ENCODE measurements around the gene UBTF. TPM values are rescaled to one million over a fixed set of nuclear protein-coding genes. Genes with fewer than 3 reads are reported as not detected.

Gene UBTF
- total RNA-seq, 5 donors from 2014 or later (not counting 1 experiment from before 2014, with no cell fraction given) = 162 to 228 (median 213) TPM

DNA sequence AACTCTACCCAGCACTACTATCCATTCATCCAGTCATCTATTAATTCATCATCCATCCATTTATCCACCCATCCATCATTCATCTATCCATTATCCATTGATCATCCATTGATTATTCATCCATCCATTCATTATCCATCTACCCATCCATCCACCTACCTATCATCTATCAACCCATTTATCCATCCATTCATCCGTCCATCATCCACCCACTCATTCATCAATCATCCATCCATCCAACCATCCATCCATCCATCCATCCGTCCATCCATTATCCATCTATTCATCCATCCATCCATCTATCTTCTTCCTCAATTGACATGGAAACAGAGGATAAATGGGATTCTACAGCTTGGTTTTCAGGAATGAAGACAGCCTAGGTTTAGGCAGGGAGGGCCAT lies 36.4 kb upstream of the UBTF start:
- Histone ChIP-seq H3K27me3 (replicated peaks in 1 of 2; ENCODE audit: control insufficient read depth in 2 of 2, extremely low read depth in 1 of 2, insufficient read depth in 2 of 2, low read length in 1 of 2) (peaks cover 0 to 7% of the 10 kb centered on the region in 2 experiments), H3K27ac (ENCODE audit: low read length) (no peak overlapping the region), H3K4me1 (ENCODE audit: control insufficient read depth in 1 of 2, extremely low read depth in 1 of 2, insufficient read depth in 2 of 2, low read length in 2 of 2) (no peaks in the 10 kb centered on the region), H3K9me3 (no peaks in the 10 kb centered on the region), H3K36me3 (ENCODE audit: control insufficient read depth in 2 of 2, extremely low read depth in 1 of 2, insufficient read depth in 1 of 2, low read length in 1 of 2) (no peaks in the 10 kb centered on the region), H3K4me3 (ENCODE audit: control insufficient read depth in 1 of 2, extremely low read depth in 1 of 2, low read length in 1 of 2) (no peak overlapping the region)
- no peaks in the 10 kb centered on the region for H3K36me3 Mint-ChIP-seq
- DNase-seq (no peak), ATAC-seq (replicated peaks in 1 of 4) (no peak)
- 73% methylated on average over 1 of the region's 2 CpGs for WGBS (ENCODE audit: insufficient coverage)
- CTCF ChIA-PET = no interaction called here
- no peaks in the 10 kb centered on the region for H3K4me1 Mint-ChIP-seq
- no peak overlapping the region for H3K27ac Mint-ChIP-seq
- H3K9me3 Mint-ChIP-seq = no peaks in the 10 kb centered on the region
- no peak overlapping the region for H3K4me3 Mint-ChIP-seq
- no peaks in the 10 kb centered on the region for H3K27me3 Mint-ChIP-seq
- POLR2A ChIA-PET = no interaction called here

DNA sequence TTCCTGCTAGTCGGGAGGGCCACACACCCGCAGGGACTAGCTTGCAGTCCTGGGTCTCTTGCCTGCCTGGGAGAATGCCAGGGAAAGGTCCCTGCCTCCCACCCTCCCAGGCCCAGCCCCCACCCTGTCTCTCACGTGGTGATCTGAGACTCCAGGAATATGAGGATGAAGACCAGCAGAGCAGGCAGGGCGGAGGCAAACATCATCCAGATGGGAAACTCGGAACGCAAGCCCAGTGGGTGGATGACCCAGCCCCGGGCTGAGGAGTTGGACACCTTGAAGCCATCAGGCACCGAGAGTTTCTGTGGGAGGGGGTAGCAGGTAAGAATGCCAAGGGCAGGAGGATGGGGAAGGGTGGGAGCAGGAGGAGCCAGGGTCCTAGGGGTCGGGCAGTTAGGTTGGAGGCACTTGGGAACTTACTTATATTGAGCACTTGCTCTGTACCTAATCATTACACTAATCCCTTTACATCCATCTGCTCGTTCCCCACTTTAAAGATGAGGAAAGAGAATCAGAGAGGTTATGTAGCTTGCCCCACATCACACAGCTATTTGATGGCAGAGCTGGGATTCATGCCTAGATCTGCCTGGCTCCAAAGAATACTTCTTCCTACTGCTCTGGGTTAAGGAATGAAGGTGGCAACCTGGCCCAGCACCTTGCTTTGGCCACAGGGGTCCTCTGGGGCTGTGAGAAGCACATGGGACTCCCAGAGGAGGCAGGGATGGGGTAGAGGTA lies 35.1 kb upstream of the UBTF start:
- no peaks in the 10 kb centered on the region for H3K36me3 Mint-ChIP-seq
- CTCF ChIA-PET = no interaction called here
- no peak overlapping the region for H3K4me3 Mint-ChIP-seq
- Histone ChIP-seq H3K4me1 (ENCODE audit: control insufficient read depth in 1 of 2, extremely low read depth in 1 of 2, insufficient read depth in 2 of 2, low read length in 2 of 2) (peaks cover 0 to 2% of the 10 kb centered on the region in 2 experiments), H3K27me3 (replicated peaks in 1 of 2; ENCODE audit: control insufficient read depth in 2 of 2, extremely low read depth in 1 of 2, insufficient read depth in 2 of 2, low read length in 1 of 2) (peaks cover 0 to 7% of the 10 kb centered on the region in 2 experiments), H3K4me3 (ENCODE audit: control insufficient read depth in 1 of 2, extremely low read depth in 1 of 2, low read length in 1 of 2) (no peak overlapping the region), H3K9me3 (no peaks in the 10 kb centered on the region), H3K36me3 (ENCODE audit: control insufficient read depth in 2 of 2, extremely low read depth in 1 of 2, insufficient read depth in 1 of 2, low read length in 1 of 2) (no peaks in the 10 kb centered on the region), H3K27ac (ENCODE audit: low read length) (no peak overlapping the region)
- H3K9me3 Mint-ChIP-seq = no peaks in the 10 kb centered on the region
- POLR2A ChIA-PET = no interaction called here
- no peak for ATAC-seq (replicated peaks in 1 of 4)
- no peaks in the 10 kb centered on the region for H3K27me3 Mint-ChIP-seq
- no peak overlapping the region for H3K27ac Mint-ChIP-seq
- H3K4me1 Mint-ChIP-seq = peaks cover 0 to 6% (median 2%) of the 10 kb centered on the region in 3 donors
- WGBS (ENCODE audit: insufficient coverage) = 72% methylated on average over 4 of the region's 10 CpGs
- DNase-seq = no peak

DNA sequence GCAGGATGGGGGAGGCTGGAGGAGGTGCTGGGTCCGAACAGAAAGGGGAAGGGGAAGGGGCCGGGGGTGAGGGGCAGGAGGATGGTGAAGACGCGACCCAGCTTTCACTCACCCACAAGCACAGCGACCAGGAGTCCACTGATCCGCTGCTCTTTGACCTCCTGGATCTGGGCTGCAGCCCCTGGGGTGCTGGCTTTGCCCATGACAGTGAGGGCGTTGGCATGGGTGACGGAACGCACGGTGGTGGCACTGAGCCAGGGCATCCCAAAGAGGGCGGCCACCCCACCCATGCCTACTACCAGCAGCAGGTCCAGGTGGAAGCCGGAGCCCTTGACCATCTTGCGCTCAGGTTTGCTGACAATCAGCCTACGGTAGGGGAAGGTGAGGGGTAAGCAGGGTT lies 33.5 kb upstream of the UBTF start:
- H3K4me1 ChIP-seq (ENCODE audit: control insufficient read depth in 1 of 2, extremely low read depth in 1 of 2, insufficient read depth in 2 of 2, low read length in 2 of 2) = peaks cover 3 to 17% of the 10 kb centered on the region in 2 experiments
- no peak overlapping the region for H3K4me3 Mint-ChIP-seq
- no peak for ATAC-seq (replicated peaks in 1 of 4)
- no peak overlapping the region for H3K27ac ChIP-seq (ENCODE audit: low read length)
- no peaks in the 10 kb centered on the region for H3K9me3 ChIP-seq
- H3K36me3 Mint-ChIP-seq = no peaks in the 10 kb centered on the region
- no peaks in the 10 kb centered on the region for H3K9me3 Mint-ChIP-seq
- peaks cover 13 to 18% (median 13%) of the 10 kb centered on the region in 3 donors for H3K4me1 Mint-ChIP-seq
- H3K36me3 ChIP-seq (ENCODE audit: control insufficient read depth in 2 of 2, extremely low read depth in 1 of 2, insufficient read depth in 1 of 2, low read length in 1 of 2) = no peaks in the 10 kb centered on the region
- WGBS (ENCODE audit: insufficient coverage) = 92% methylated on average over 5 of the region's 14 CpGs
- H3K27me3 ChIP-seq (replicated peaks in 1 of 2; ENCODE audit: control insufficient read depth in 2 of 2, extremely low read depth in 1 of 2, insufficient read depth in 2 of 2, low read length in 1 of 2) = peaks cover 0 to 7% of the 10 kb centered on the region in 2 experiments
- H3K4me3 ChIP-seq (ENCODE audit: control insufficient read depth in 1 of 2, extremely low read depth in 1 of 2, low read length in 1 of 2) = no peak overlapping the region
- ChIA-PET POLR2A (no interaction called here), CTCF (no interaction called here)
- DNase-seq = no peak
- no peak overlapping the region for H3K27ac Mint-ChIP-seq
- no peaks in the 10 kb centered on the region for H3K27me3 Mint-ChIP-seq

DNA sequence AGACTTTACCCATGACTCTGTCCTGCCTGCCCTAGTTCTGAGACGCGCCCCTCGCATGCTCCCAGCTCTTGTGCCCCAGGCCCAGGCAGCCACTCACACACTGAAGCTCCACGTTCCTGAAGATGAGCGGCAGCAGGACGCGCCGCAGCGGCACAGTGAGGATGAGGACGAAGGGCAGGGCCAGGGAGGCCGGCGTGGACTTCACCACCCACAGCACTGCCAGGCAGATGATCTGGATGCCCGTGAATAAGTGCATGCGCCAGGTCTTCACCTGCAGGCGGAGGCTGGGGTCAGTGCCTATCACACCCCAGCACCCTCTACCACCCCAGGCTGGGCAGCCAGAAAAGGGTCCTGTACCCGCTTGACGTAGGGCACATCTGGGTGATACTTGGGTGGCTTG lies 31.6 kb upstream of the UBTF start:
- H3K4me3 ChIP-seq (ENCODE audit: control insufficient read depth in 1 of 2, extremely low read depth in 1 of 2, low read length in 1 of 2) = no peak overlapping the region
- WGBS (ENCODE audit: insufficient coverage) = 90% methylated on average over 12 of the region's 17 CpGs
- no peaks in the 10 kb centered on the region for H3K36me3 Mint-ChIP-seq
- peaks cover 0 to 7% of the 10 kb centered on the region in 2 experiments for H3K27me3 ChIP-seq (replicated peaks in 1 of 2; ENCODE audit: control insufficient read depth in 2 of 2, extremely low read depth in 1 of 2, insufficient read depth in 2 of 2, low read length in 1 of 2)
- H3K4me3 Mint-ChIP-seq = no peak overlapping the region
- ATAC-seq (replicated peaks in 1 of 4) = no peak
- DNase-seq = no peak
- H3K27me3 Mint-ChIP-seq = no peaks in the 10 kb centered on the region
- H3K4me1 ChIP-seq (ENCODE audit: control insufficient read depth in 1 of 2, extremely low read depth in 1 of 2, insufficient read depth in 2 of 2, low read length in 2 of 2) = peaks cover 6 to 36% of the 10 kb centered on the region in 2 experiments
- CTCF ChIA-PET = interaction anchor here in 1 of 2 donors (0.7 kb wide), 1 partner anchor 134 kb away, joined by 9 read pairs; no protein-coding TSS in a partner anchor
- H3K9me3 ChIP-seq = no peaks in the 10 kb centered on the region
- no peaks in the 10 kb centered on the region for H3K36me3 ChIP-seq (ENCODE audit: control insufficient read depth in 2 of 2, extremely low read depth in 1 of 2, insufficient read depth in 1 of 2, low read length in 1 of 2)
- H3K4me1 Mint-ChIP-seq = peaks cover 33 to 36% (median 33%) of the 10 kb centered on the region in 3 donors
- no peak overlapping the region for H3K27ac ChIP-seq (ENCODE audit: low read length)
- no peaks in the 10 kb centered on the region for H3K9me3 Mint-ChIP-seq
- POLR2A ChIA-PET = no interaction called here
- H3K27ac Mint-ChIP-seq = peak overlapping the region; percentile 65 to 71

DNA sequence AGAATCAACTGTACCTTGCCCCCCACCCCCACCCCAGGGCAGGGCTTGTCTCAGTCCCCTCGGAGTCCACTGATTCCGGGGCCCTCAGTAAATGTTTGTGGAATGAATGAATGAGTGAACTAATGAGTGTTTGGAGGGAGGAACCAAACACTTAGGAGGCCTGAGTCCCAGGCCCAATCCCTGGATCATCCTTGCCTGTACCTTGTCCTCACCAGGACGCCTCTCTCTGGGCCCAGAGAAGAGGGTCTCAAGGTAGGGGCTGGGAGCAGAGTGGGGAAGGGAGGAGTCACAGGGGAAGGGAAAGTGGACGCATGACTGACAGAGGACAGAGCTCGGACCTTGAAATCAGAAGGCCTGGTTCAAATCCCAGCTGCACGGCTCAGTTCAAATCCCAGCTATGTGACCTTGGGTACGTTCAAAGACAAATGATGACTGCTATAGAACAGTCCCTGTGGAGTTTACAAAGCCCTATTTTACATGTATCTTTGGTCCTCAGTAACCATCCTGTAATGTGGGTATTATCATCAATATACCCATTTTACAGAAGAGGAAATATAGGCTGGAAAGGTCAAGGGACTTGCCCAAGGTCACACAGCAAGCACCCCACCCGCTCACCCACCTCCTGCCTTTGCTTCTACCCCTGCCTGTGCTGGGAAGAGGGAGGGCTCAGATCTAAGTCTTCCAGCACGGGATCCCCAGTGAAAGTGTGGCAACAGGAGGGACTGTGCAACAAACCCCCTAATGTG lies 30.2 kb upstream of the UBTF start:
- H3K4me1 Mint-ChIP-seq = peaks cover 36 to 45% (median 42%) of the 10 kb centered on the region in 3 donors
- H3K27me3 ChIP-seq (replicated peaks in 1 of 2; ENCODE audit: control insufficient read depth in 2 of 2, extremely low read depth in 1 of 2, insufficient read depth in 2 of 2, low read length in 1 of 2) = no peaks in the 10 kb centered on the region
- 98% methylated on average over 5 of the region's 9 CpGs for WGBS (ENCODE audit: insufficient coverage)
- peaks cover 12 to 43% of the 10 kb centered on the region in 2 experiments for H3K4me1 ChIP-seq (ENCODE audit: control insufficient read depth in 1 of 2, extremely low read depth in 1 of 2, insufficient read depth in 2 of 2, low read length in 2 of 2)
- DNase-seq = no peak
- CTCF ChIA-PET = no interaction called here
- no peak for ATAC-seq (replicated peaks in 1 of 4)
- no peak overlapping the region for H3K4me3 ChIP-seq (ENCODE audit: control insufficient read depth in 1 of 2, extremely low read depth in 1 of 2, low read length in 1 of 2)
- peak overlapping the region in 1 of 2 donors; percentile 39 for H3K27ac Mint-ChIP-seq
- H3K9me3 Mint-ChIP-seq = no peaks in the 10 kb centered on the region
- H3K36me3 ChIP-seq (ENCODE audit: control insufficient read depth in 2 of 2, extremely low read depth in 1 of 2, insufficient read depth in 1 of 2, low read length in 1 of 2) = no peaks in the 10 kb centered on the region
- no peak overlapping the region for H3K4me3 Mint-ChIP-seq
- no peaks in the 10 kb centered on the region for H3K9me3 ChIP-seq
- no peaks in the 10 kb centered on the region for H3K27me3 Mint-ChIP-seq
- POLR2A ChIA-PET = no interaction called here
- H3K36me3 Mint-ChIP-seq = no peaks in the 10 kb centered on the region
- no peak overlapping the region for H3K27ac ChIP-seq (ENCODE audit: low read length)

DNA sequence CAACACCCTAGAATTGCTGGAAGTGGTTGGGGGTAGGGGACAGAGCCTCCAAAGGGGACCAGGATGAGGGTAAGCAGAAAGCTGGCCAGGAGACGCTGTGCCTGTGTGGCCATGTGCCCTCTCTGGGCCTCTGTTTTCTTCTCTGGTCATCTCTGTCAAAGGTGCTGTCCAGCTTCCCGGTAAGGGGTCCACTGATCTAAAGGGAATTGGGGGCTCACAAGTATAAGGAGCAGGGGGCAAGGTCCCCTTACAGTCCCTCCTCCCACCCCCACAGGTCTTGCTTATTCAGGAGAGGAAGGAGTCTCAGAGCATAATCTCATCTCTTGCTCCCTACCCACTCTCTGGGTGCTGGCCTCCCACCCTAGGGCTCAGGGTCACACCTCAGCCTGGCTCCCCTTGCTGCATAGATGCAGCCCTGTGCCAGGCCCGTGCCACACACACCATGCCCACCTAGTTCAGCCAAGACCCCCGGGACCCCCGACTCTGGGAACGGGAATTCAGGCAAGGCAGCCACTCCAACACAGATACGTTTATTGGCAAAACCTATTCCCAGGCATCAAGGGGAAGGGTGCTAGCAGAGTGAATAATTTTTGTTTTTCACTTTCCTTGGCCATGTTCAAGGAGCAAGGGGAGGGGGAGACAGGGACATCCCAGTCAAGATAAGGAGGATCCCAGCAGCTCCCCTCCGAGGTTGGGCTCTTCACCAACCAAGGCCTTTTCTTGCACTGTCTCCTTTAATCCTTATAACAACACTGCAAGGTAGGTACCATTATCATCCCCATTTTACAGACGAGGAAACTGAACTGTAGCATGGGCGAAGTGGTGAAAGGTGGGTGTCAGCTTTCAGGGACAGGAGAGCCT lies 28.6 kb upstream of the UBTF start:
- Mint-ChIP-seq H3K36me3 (no peaks in the 10 kb centered on the region), H3K27ac (peak overlapping the region; percentile 49 to 79), H3K4me1 (peaks cover 36 to 47% (median 42%) of the 10 kb centered on the region in 3 donors), H3K9me3 (no peaks in the 10 kb centered on the region), H3K4me3 (no peak overlapping the region), H3K27me3 (no peaks in the 10 kb centered on the region)
- Histone ChIP-seq H3K4me3 (ENCODE audit: control insufficient read depth in 1 of 2, extremely low read depth in 1 of 2, low read length in 1 of 2) (no peak overlapping the region), H3K27ac (ENCODE audit: low read length) (no peak overlapping the region), H3K36me3 (ENCODE audit: control insufficient read depth in 2 of 2, extremely low read depth in 1 of 2, insufficient read depth in 1 of 2, low read length in 1 of 2) (no peaks in the 10 kb centered on the region), H3K27me3 (replicated peaks in 1 of 2; ENCODE audit: control insufficient read depth in 2 of 2, extremely low read depth in 1 of 2, insufficient read depth in 2 of 2, low read length in 1 of 2) (no peaks in the 10 kb centered on the region), H3K4me1 (ENCODE audit: control insufficient read depth in 1 of 2, extremely low read depth in 1 of 2, insufficient read depth in 2 of 2, low read length in 2 of 2) (peaks cover 12 to 43% of the 10 kb centered on the region in 2 experiments), H3K9me3 (no peaks in the 10 kb centered on the region)
- 97% methylated on average over 5 of the region's 10 CpGs for WGBS (ENCODE audit: insufficient coverage)
- ChIA-PET CTCF (no interaction called here), POLR2A (no interaction called here)
- DNase-seq = no peak
- no peak for ATAC-seq (replicated peaks in 1 of 4)

All from T-cell (primary cell).